Body of pancreas (tissue), 4 donors: ENCODE results near the gene EIF5A. TPM values are rescaled to one million over a fixed set of nuclear protein-coding genes. Genes with fewer than 3 reads are reported as not detected.
A peak's percentile ranks its signal among the peaks of the same experiment; 100 is the strongest.

ENCODE experiments used
- ATAC-seq: fragments of 150-250 bp; one replicate; pipeline ENCODE4 v1.9.1; 2016
- DNase-seq, 4 donors: peaks; one replicate each; pipeline ENCODE4 v3.0.0-alpha.2; 2019
- H3K27ac ChIP-seq, 4 donors: fragments of 200-600 bp; sonication (generic); 1 replicate in 3 of 4; 2 replicates in 1 of 4; pipeline versions ENCODE4 v1.5.1 to v1.6.1; 2016 to 2019; ENCODE audit warnings: mild to moderate bottlenecking in 1 of 4, mixed read lengths in 1 of 4, moderate library complexity in 1 of 4
- H3K27me3 ChIP-seq, 2 donors: fragments of 200-600 bp; sonication (generic); one replicate each; pipeline ENCODE4 v1.6.0; 2016; ENCODE audit warnings: mild to moderate bottlenecking in 1 of 2
- H3K36me3 ChIP-seq, 2 donors: fragments of 200-600 bp; sonication (generic); replicated peaks in 1 of 2; 2 replicates each; pipeline ENCODE4 v1.5.1; 2016; ENCODE audit warnings: low read depth in 2 of 2; ENCODE audit not compliant: insufficient read depth in 1 of 2
- H3K4me1 ChIP-seq: fragments of 200-600 bp; sonication (generic); one replicate; pipeline ENCODE4 v1.6.0; 2016
- H3K4me3 ChIP-seq, 2 donors: fragments of 200-600 bp; sonication (generic); 1 replicate in 1 of 2; 2 replicates in 1 of 2; pipeline ENCODE4 v1.5.1; 2016 to 2019
- H3K9me3 ChIP-seq, 3 donors: fragments of 200-600 bp; sonication (generic); 1 replicate in 2 of 3; 2 replicates in 1 of 3; pipeline ENCODE4 v1.5.1; 2016
- CTCF ChIP-seq, 7 experiments: fragments of 450-650 bp in 4 of 7; fragments of 200-600 bp in 3 of 7; sonication (generic) in 3 of 7; IDR thresholded peaks; one replicate each; pipeline ENCODE4 v1.5.1; 2016 to 2019; ENCODE audit warnings: antibody characterized with exemption in 7 of 7
- POLR2A ChIP-seq, 3 donors: fragments of 450-650 bp; IDR thresholded peaks; one replicate each; pipeline ENCODE4 v1.6.1; 2016; ENCODE audit warnings: antibody characterized with exemption in 3 of 3, mild to moderate bottlenecking in 2 of 3
- WGBS, 2 donors: methylation state at CpG; one replicate each; pipeline ENCODE4 v1.1.5; 2017; 5-methylcytosine and 5-hydroxymethylcytosine counted together
- intact Hi-C: fragments of 100-400 bp; cut with DNase I; formaldehyde crosslinking; loops from one replicate; pipeline ENCODE4 v1.15.1; 2023
- total RNA-seq, 2 donors: library from RNA; depleted of rRNA; stranded (reverse); fragments of >200 nt; gene quantifications; one replicate each; pipeline ENCODE4 v1.1.0, GENCODE V29; 2016

The EIF5A gene
- total RNA-seq, 2 donors from 2014 or later, result 97.0 to 134 TPM

GRCh38 chr17:7281074-7281952 is 26.1 kb upstream of the EIF5A start, which contains the start of gene SLC2A4:
Gene SLC2A4 (plus strand): TSS chr17:7281718. CDS start chr17:7281935, 217 bp downstream.
- H3K36me3 ChIP-seq, result no peaks in the 10 kb centered on the region
- no peak for TF ChIP-seq POLR2A (IDR thresholded peaks at IDR 0.05)
- TF ChIP-seq CTCF (IDR thresholded peaks at IDR 0.05), result no peak
- H3K4me1 ChIP-seq, result peaks cover 24% of the 10 kb centered on the region
- WGBS, 2 donors, result 0 to 3% methylated on average over 14 to 71 of the region's 71 CpGs
- no peaks in the 10 kb centered on the region for H3K27me3 ChIP-seq
- H3K4me3 ChIP-seq, result no peak within 1 kb of the TSS
- no peaks in the 10 kb centered on the region for H3K9me3 ChIP-seq
- peak within 1 kb of the TSS; percentile 42 to 79 (median 70) for H3K27ac ChIP-seq
- DNase-seq (peak; percentile 93 to 97 (median 95)), ATAC-seq (peak; percentile 89)
- intact Hi-C loops, result loop anchor here (10.0 kb wide), 1 partner anchor 217 kb away; no protein-coding TSS in a partner anchor

GRCh38 chr17:7281953-7282751 is 25.3 kb upstream of the EIF5A start:
- intact Hi-C loops, result loop anchor here (10.0 kb wide), 1 partner anchor 217 kb away; no protein-coding TSS in a partner anchor
- Histone ChIP-seq H3K9me3 (no peaks in the 10 kb centered on the region), H3K27ac (peak overlapping the region in 2 of 4 donors; percentile 27 to 79), H3K4me1 (peaks cover 24% of the 10 kb centered on the region), H3K4me3 (no peak overlapping the region), H3K27me3 (no peaks in the 10 kb centered on the region), H3K36me3 (no peaks in the 10 kb centered on the region)
- no peak for ATAC-seq
- DNase-seq, result peak in 2 of 4 donors; percentile 31 to 34
- 11 to 22% methylated on average over 7 to 42 of the region's 43 CpGs for WGBS, 2 donors
- TF ChIP-seq POLR2A (IDR thresholded peaks at IDR 0.05), result no peak
- TF ChIP-seq CTCF (IDR thresholded peaks at IDR 0.05), result no peak

- intact Hi-C loops, result loop anchor here (10.0 kb wide), 1 partner anchor 218 kb away; no protein-coding TSS in a partner anchor
- 41 to 51% methylated on average over 4 to 6 of the region's 6 CpGs for WGBS, 2 donors
- Histone ChIP-seq H3K4me3 (no peak overlapping the region), H3K27ac (no peak overlapping the region), H3K27me3 (no peaks in the 10 kb centered on the region), H3K36me3 (no peaks in the 10 kb centered on the region), H3K4me1 (peaks cover 24% of the 10 kb centered on the region), H3K9me3 (no peaks in the 10 kb centered on the region)
- ATAC-seq, result no peak
- no peak for DNase-seq
- TF ChIP-seq CTCF (IDR thresholded peaks at IDR 0.05), result no peak
- no peak for TF ChIP-seq POLR2A (IDR thresholded peaks at IDR 0.05)
Measured at GRCh38 chr17:7282752-7283321, 24.6 kb upstream of the EIF5A start.

GRCh38 chr17:7283471-7284216 is 23.8 kb upstream of the EIF5A start:
- Histone ChIP-seq H3K4me1 (peaks cover 24% of the 10 kb centered on the region), H3K36me3 (no peaks in the 10 kb centered on the region), H3K4me3 (no peak overlapping the region), H3K27me3 (no peaks in the 10 kb centered on the region), H3K27ac (no peak overlapping the region), H3K9me3 (no peaks in the 10 kb centered on the region)
- DNase-seq (no peak), ATAC-seq (no peak)
- intact Hi-C loops, result loop anchor here (10.0 kb wide), 1 partner anchor 219 kb away; no protein-coding TSS in a partner anchor
- TF ChIP-seq POLR2A (IDR thresholded peaks at IDR 0.05) (no peak), CTCF (IDR thresholded peaks at IDR 0.05) (no peak)
- 82 to 88% methylated on average over 16 to 18 of the region's 18 CpGs for WGBS, 2 donors
